GM21390 (cell line): ENCODE data around the gene TBC1D17.

Experiments
- ATAC-seq: cut with Tn5 transposase; IDR thresholded peaks from one replicate; pipeline ENCODE4 v1.9.1; 2021; ENCODE audit not compliant: unreplicated experiment

The TBC1D17 gene

DNA sequence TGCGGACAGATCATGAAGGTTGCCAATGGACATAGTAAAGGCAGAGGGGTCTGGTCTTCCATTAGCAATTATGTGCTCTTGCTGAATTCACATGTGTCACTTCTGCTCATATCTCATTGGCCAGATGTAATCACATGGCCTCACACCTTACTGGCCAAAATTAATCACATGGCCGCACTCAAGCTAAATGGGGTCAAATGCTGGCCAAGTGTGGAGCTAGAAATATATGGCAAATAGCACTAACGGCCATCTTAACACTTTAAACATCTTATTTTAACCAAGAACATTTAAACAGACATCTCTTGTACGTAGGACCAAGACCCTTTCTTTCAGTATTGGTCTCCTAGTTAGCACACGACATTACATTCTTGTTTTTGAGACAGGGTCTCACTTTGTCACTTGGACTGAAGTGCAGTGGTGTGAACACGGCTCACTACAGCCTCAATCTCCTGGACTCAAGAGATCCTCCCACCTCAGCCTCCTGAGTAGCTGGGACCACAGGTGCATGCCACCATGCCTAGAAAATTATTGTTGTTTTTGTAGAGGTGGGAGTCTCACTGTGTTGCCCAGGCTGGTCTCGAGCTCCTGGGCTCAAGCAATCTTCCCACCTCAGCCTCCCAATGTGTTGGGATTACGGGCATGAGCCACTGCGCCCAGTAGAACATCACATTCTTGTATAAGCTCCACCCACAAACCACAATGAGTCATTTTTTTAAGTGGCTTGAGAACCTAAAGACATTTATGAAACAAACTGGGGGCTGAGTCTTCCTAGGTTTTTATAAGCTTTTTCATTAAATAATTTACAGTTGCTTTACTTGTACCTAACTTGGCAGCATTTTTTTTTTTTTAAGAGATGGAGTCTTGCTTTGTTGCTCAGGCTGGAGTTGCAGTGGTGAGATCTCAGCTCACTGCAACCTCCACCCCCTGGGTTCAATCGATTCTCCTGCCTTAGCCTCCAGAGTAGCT is 29.5 kb upstream of the TBC1D17 start:
- no peak for ATAC-seq

DNA sequence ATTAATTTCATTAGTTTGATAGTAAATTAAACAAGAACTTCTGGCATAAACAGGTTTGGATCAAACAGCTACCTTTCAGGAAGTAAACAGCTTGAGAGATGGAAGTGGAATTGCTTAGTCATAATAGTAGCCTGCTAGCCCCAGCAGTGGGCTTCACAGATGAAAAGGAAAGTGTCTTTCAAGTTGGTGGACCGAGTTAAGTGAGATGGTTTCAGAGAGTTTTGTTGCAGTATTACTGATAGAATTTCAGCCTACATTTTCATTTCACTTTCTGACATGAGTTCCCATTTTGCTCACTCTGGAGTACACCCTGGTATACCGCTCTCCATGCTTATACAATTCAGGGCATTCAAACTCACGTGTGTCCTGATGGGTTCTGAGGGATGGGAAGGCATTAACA is 28.6 kb upstream of the TBC1D17 start:
- no peak for ATAC-seq

DNA sequence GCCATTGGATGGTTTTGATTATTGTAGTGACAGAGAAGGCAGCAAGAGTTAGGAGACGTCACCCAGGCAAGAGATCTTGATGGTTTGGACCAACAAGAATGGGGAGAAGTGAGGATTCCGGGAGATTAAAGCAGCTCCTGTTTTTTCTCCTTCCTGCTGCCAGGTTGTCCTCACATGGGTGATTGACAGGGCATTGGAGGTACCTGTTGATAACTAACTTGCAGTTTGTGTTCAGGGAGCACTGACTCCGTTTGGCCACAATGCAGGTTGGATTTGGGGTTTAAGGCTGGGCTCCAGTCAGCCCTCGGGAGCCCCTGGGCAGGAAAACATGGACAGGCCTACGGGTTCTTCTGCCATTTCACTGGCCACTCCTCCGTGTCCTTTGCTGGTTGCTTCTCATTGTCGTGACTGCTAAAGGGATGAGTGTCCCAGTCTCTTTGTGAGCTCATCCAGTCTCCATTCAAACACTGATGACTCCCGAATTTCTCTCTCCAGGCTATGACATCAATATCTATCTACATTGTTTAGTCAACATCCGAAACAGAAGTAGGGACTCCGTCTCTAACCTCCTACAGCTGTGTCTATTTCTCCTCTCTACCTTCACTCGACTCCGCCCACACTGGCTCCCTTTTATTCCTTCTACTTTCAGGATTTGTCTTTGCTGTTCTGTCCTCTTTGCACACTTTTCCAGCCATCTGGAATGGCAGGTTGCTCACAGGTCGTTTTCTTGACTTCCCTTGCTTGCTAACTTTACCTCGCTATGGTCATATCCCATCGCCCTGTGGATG is 27.9 kb upstream of the TBC1D17 start:
- ATAC-seq: no peak

DNA sequence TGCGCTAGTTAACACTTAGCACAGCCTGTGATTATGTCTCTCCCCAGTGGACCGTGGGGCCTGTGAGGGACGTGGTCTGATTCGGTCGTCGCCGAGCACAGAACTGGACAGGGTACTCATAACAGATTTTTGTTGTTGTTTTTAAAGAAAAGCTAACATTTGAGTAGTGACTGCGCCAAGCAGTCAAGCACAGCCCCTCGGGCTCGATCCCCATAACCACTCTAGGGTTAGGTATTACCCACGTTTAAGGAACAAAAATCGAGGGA is 27.3 kb upstream of the TBC1D17 start:
- no peak for ATAC-seq

DNA sequence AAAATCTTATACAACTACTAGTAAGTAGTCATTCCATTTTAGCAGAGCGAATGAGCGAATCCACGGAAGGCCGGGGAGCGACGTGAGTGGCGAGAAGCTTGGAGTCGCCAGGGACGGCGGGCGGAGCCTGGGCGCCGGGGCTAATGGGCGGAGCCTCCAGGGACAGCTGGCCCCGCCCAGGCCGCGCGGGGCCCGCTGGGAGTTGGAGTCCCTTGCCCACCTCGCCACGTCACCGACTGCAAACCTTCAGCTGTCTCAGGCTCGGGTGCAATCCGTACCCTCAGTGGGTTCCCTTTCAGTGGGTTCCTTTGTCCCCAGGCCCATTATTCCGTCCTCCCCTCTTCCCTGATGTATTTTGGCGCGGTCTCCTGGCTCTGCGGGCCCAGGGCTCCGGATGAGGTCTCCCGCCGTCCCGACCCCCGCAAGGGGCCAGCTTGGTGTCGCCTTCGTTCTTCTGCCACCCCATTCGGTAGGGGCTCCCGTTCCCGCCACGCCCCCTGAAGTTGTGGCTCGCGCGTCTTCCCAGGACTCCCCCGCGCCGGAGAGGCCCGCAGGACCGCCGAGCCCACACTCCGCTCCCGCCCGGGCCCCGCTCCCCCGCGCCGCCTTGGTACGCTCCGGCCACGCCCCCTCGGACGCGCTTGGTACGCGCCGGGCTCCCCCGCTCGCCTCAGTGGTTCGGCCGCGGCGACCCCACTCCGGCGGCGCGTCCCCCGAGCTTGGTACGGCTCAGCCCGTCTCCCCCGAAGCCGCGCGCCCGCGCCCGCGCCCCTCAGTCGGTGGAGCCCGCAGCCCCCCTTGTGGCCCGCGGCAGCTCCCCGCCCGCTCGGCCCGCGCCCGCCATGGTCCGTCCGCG is 26.8 kb upstream of the TBC1D17 start, which contains the start of gene PTOV1:
Gene PTOV1 (plus strand): TSS at position 673 of the 856 bp plus-strand sequence.
- ATAC-seq: peak; percentile 57

DNA sequence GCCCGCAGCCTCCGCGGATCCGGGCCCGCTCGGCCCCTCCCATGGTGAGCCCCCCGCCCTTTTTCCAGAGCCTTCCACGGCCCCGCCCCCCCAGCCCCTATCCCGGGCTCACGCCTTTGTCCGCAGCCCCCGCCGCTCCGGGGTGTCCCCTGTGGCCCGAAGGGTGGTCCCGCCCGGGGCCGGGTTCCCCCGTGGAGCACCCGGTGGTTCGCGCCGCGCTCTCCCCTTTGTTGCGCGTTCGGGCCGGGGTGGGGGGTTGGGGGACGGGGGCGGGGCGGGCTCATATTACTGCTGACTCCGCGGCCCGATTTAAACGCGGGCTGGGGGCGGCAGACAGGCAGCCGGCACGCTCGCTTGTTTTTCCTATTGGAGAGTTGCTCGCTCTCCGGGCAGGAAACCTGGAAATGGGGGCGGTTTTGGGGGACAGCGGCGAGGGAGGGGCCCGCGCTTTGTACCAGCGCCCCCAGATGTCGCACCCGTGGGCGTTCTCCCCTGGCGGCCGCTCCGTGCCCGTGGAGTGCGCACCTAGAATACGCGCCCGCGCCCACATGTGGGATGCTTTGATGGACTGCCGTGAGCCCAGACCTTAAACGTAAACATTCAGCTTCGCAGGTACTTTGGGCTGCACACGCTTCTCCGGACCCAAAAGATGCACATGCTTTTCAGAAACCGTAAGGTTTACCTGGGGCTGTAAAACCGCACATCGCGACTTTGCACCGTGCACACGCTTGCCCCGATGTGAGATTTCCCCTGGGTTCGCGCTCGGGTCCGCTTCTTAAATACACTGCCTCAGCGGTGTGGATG is 25.8 kb upstream of the TBC1D17 start:
- ATAC-seq: no peak

DNA sequence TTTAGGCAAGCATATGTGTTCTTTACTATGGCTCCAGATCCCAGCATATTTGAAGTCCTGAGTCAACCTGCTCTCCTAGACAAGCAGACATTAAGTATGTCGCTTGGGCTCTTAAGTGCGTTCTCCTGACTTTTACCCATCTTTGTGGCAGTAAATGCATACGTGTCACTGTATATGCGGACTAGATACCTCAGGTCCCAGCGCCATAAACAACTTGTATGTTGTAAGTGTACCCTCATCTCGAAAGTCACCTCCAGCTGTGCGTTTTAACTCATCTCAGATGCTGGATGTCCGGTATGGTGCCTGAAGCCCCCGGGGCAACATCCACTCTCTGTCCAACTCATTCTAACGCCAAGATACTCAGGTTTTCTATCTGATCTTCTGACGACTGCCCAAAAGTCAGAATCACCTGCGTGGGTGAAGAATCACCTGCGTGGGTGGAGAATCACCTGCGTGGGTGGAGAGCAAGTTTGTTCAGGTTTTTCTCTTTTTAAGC is 24.8 kb upstream of the TBC1D17 start:
- ATAC-seq: no peak

DNA sequence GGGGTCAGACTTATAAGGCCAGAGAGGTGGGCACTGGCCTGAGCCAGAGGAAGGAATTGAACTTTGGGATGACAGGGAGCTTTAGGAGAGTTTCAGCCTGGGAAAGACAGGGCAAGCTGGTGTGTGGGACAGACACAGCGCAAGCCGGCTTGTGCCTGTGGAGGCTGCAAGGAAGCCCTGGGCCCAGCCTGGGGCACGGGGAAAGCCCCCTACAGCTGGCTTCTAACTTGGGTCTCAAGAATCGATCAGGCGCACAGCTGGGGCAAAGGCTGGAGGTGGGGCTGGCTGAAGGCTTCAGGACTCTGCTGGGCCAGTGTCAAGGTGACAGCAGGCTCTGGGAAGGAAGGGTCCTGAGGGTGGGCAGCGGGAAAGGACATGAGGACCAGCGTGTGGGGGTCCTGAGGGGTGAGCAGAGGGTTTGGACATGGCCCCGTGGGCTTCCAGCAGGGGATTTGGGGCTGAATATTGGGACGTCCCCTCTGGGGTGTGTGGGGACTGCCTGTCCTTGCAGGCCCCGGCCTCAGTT is 23.6 kb upstream of the TBC1D17 start:
- no peak for ATAC-seq

DNA sequence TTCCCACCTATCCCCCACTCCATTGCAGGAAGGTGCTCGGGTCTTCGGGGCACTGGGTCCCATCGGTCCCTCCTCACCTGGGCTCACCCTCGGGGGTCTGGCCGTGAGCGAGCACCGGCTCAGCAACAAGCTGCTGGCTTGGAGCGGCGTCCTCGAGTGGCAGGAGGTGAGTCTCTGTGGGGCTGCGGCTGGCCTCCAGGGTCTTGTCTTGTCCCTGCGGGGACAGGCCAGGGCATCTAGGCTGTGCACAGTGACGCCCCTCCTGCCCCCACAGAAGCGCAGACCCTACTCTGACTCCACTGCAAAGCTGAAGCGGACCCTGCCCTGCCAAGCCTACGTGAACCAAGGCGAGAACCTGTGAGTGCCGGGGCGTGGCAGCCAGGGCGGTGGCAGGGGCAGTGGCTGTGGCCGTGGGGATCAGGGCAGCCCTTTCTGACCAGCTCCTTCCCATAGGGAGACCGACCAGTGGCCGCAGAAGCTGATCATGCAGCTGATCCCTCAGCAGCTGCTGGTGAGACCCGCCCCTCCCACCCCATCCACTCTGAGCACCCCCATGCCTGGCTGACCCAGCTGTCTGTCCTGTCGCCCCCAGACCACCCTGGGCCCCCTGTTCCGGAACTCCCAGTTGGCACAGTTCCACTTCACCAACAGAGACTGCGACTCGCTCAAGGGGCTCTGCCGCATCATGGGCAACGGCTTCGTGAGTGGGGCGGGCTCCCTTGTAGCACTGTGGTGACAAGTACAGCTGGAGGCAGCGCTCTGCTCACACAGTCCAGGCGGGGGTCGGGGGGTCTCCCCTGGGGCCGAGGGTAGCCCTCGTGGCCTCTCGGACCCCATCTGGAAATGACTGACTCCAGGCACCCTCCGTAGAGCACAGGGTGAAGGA is 22.9 kb upstream of the TBC1D17 start:
- ATAC-seq: no peak

DNA sequence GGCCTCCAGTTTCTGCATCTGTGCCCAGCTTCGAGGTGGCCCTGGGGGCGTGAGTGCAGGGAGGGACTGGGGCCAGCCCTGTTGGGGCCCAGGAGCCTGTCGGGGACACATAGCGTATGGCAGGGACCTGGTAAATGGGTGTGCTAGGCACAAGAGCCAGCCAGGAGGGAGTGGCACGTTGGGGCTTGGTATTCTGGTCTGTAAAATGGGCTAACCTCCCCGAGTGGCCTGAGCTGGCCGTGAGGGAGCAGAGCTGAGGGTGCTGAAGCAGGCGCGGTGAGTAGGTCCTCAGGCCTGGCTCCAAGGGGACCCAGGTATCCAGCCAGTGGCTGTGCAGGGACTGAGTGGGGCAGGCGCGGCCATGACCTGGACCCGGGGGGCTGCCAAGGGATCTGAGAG is 22.2 kb upstream of the TBC1D17 start:
- ATAC-seq: no peak

DNA sequence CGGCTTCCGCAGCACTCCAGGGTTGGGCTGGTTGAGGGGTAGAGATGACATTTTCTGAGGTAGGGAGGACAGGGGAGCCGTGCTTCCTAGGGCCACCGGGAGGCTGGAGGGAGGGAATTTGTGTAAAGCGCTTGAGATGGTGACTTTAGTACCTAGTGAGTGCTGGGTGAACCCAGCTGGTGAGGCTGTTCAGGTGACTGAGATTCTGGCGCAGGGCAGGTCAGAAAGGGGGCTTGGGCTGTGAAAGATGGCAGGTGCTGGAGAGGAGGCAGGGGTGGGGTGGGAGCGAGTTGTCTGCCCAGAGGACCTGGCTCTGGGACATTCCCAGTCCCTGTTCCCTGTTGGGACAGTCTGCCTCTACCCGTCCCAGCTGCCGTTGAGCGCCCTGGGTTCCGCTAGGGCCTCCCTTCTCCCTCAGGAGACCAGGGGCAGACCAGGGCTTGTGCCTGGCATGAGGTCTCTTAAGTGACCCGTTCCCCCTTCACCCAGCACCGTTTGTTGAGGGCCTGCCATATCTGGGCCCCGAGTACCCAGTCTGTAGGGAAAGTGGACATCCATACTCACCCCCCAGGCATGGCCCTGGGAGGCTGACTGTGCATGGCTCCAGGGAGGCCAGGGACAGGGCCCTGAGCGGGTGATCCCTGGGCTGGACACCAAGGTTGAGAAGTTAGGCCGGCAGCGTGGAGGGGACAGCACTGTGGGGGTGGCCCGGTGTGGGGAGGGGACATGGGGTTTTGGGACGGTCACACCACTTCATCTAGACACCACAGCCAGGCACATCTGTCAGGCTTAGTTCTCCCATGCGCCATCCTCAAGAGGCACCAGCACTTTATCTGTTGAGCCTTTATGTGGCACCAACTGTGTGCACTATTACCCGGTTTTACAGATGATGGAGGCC is 21.6 kb upstream of the TBC1D17 start:
- no peak for ATAC-seq

DNA sequence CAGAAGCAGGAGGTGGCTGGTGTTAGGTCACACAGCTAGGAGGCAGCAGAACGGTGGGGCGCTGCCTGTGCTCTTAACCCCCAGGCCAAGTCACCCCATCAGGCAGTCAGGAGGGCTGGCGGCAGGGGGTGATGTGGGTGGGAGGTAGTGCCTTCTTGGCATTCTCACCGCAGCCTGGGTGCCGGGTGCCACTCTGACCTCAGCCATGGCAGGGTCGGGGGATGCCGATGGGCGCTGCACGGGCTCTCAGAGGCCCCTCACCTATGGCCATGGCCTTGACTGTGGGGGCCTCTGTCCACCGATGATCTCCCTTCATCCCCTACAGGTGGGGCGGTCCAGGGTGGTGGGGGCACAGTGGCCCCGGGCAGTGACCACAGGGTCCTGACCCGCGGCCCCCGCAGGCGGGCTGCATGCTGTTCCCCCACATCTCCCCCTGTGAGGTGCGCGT is 20.9 kb upstream of the TBC1D17 start:
- no peak for ATAC-seq

DNA sequence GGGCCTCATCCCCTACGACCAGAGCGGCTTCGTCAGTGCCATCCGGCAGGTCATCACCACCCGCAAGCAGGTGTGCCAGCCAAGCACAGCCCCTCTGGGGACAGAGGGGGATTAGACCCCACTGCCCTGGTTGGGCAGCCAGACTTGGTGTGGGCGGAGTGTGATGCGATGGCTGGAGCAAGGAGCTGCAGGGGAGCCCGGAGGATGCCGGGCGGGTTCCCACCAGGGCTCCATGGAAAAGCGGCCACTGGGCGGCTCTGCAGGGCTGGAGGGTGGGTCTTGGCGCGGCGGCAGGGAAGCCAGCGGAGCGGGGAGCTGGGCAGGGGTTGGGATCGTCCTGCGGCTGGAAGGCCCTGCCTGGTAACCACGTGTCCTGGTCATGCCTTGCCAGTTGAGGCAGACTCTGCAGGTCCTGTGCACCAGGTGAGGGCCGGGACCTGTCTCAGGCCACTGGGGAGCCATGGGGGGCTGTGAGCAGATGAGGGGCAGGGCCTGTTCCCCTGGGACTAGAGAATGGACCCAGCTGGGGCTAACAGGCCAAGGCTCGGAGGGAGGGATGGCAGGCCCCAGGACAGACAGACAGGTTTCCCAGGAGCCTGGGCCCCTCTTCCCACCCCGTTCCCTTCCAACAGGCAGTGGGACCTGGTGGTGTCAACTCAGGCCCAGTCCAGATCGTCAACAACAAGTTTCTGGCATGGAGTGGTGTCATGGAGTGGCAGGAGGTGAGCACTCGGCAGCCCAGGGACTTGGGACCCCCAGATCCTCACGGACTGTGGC is 20.3 kb upstream of the TBC1D17 start:
- ATAC-seq: no peak

DNA sequence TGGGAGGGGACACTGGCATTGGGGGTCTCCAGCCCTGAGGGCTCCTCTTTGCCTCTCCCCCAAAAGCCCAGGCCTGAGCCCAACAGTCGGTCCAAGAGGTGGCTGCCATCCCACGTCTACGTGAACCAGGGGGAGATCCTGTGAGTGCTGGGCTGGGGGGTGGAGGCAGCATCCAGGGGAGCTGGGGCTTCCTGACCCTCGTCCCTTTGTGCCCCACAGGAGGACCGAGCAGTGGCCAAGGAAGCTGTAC is 19.7 kb upstream of the TBC1D17 start:
- ATAC-seq: no peak

DNA sequence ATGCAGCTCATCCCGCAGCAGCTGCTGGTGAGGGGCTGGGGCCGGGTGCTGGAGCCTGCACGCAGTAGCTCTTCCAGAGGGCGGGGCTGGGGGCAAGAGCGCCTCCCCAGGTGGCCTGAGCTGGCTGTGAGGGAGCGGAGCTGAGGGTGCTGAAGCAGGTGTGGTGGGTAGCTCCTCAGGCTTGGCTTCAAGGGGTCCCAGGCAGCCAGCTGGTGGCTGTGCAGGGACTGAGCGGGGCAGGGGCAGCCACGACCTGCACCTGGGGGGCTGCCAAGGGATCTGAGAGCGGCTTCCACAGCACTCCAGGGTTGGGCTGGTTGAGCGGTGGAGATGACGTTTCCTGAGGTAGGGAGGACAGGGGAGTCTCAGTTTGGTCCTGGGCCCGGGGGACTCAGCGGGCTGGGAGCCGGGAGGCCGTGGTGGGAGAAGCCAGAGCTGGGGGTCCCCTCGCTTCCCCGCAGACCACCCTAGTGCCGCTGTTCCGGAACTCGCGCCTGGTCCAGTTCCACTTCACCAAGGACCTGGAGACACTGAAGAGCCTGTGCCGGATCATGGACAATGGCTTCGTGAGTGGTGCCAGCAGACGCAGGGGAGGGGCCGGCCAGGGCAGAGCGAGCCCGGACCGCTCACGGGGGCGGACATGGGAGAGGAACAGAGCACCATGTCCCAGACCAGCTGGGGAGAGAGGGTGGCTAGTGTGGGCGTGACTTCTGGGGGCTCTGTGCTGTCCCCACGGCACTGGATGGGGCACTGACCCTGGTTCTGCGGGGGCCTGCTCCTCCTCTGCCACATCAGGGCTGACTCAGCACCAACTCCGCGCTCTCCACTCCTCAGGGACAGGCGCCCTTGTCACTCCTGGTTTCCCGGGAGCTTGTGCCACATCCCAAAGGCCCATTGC is 19.2 kb upstream of the TBC1D17 start:
- no peak for ATAC-seq

DNA sequence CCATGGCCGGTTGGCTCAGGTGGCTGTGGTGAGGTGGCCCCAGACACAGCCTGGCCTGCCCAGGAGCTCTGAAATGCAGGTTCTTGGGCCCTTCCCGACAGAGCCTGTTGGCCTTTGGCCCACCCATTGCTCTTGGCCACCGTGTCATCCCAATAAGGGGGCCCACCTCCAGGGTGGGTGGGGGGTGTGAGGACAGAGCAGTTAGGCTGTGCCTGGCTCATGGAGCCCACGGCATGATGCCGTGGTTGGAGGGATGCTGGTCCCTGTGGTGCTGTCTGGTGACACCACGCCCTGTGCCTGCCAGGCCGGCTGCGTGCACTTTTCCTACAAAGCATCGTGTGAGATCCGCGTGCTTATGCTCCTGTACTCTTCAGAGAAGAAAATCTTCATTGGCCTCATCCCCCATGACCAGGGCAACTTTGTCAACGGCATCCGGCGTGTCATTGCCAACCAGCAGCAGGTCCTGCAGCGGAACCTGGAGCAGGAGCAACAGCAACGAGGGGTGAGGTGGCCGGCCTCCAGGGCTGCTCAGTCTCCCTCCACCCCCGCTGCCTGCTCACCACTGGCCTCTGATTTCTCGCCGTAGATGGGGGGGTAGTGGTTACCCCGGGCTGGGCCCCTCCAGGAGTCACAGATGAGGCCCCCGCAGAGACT is 17.7 kb upstream of the TBC1D17 start:
- no peak for ATAC-seq
